Spleen (tissue), 7 donors: ENCODE data around the gene PLA2G6.

Experiments used
- CTCF ChIP-seq, 11 experiments: fragments of 200-600 bp in 7 of 11; fragments of 450-650 bp in 4 of 11; sonication (generic) in 4 of 11; IDR thresholded peaks in 8 of 11; conservative IDR thresholded peaks in 3 of 11; 1 replicate in 7 of 11; 2 replicates in 4 of 11; pipeline versions ENCODE4 v1.4.0 to v1.8.0; 2016 to 2021; ENCODE audit warnings: antibody characterized with exemption in 11 of 11, inconsistent platforms in 4 of 11, mild to moderate bottlenecking in 1 of 11
- POLR2A ChIP-seq, 3 donors: fragments of 450-650 bp; IDR thresholded peaks; one replicate each; pipeline ENCODE4 v1.5.1; 2017; ENCODE audit warnings: antibody characterized with exemption in 3 of 3, mild to moderate bottlenecking in 1 of 3
- donor health status: DM: no; HTN: no; CAD: no; lungs with moderate emphysema.
- donor health status: DM: no; HTN: no; CAD: no.
- donor health status: DM: no; HTN: no; CAD: no.

GRCh38 chr22:38208551-38208968, 26.9 kb upstream of the PLA2G6 start:
- TF ChIP-seq CTCF (IDR thresholded peaks at IDR 0.05 in 8 of 11, conservative IDR thresholded peaks at IDR 0.05 in 3 of 11) = no peak
- no peak for TF ChIP-seq POLR2A (IDR thresholded peaks at IDR 0.05)
